Measurements from ENCODE around the gene DPP6.

GRCh38 chr7:154425271-154425670 is 373.1 kb downstream of the DPP6 start:
- TF ChIP-seq TEAD4 (IDR thresholded peaks at IDR 0.05) (no peak), EGR1 (IDR thresholded peaks at IDR 0.05) (no peak), CEBPB (IDR thresholded peaks at IDR 0.05) (no peak), REST (IDR thresholded peaks at IDR 0.05; ENCODE audit: low read depth) (no peak), CREB1 (IDR thresholded peaks at IDR 0.05; ENCODE audit: low read depth) (no peak), TAF1 (IDR thresholded peaks at IDR 0.05; ENCODE audit: low read depth) (no peak), YY1 (IDR thresholded peaks at IDR 0.05; ENCODE audit: low read depth) (no peak), RAD21 (IDR thresholded peaks at IDR 0.05; ENCODE audit: low read depth) (no peak), EP300 (IDR thresholded peaks at IDR 0.05; ENCODE audit: borderline replicate concordance) (no peak), USF1 (IDR thresholded peaks at IDR 0.05) (no peak)

Measured in Ishikawa (cell line).